Stimulated activated naive CD8-positive, alpha-beta T cell treated with anti-CD3 and anti-CD28 coated beads, Interleukin-15, amount 100 ng/mL, for 72 hours (primary cell): Measurements from ENCODE around the gene TUBB2B.

Source experiments
- ATAC-seq: fragments of 150-1000 bp; cut with Tn5 transposase; 2 replicates; pipeline ENCODE4 v1.10.0; 2021; ENCODE audit warnings: mild to moderate bottlenecking, moderate library complexity
- DNase-seq, 2 donors: peaks; one replicate each; pipeline ENCODE4 v3.0.0; 2021 to 2022
- H3K27ac Mint-ChIP-seq, 2 donors: one replicate each; pipeline ENCODE4 v1.8.0; 2022; ENCODE audit warnings: mild to moderate bottlenecking in 2 of 2, mixed read lengths in 2 of 2, moderate library complexity in 2 of 2
- H3K27me3 Mint-ChIP-seq: one replicate; pipeline ENCODE4 v1.8.0; 2022; ENCODE audit warnings: mixed read lengths
- H3K4me1 Mint-ChIP-seq: one replicate; pipeline ENCODE4 v1.8.0; 2022; ENCODE audit warnings: mild to moderate bottlenecking, mixed read lengths
- H3K4me3 Mint-ChIP-seq, 2 donors: one replicate each; pipeline ENCODE4 v1.8.0; 2022; ENCODE audit warnings: mild to moderate bottlenecking in 2 of 2, mixed read lengths in 2 of 2, moderate library complexity in 1 of 2
- H3K9me3 Mint-ChIP-seq, 2 donors: one replicate each; pipeline ENCODE4 v1.8.0; 2022; ENCODE audit warnings: mixed read lengths in 2 of 2

The TUBB2B gene

DNA sequence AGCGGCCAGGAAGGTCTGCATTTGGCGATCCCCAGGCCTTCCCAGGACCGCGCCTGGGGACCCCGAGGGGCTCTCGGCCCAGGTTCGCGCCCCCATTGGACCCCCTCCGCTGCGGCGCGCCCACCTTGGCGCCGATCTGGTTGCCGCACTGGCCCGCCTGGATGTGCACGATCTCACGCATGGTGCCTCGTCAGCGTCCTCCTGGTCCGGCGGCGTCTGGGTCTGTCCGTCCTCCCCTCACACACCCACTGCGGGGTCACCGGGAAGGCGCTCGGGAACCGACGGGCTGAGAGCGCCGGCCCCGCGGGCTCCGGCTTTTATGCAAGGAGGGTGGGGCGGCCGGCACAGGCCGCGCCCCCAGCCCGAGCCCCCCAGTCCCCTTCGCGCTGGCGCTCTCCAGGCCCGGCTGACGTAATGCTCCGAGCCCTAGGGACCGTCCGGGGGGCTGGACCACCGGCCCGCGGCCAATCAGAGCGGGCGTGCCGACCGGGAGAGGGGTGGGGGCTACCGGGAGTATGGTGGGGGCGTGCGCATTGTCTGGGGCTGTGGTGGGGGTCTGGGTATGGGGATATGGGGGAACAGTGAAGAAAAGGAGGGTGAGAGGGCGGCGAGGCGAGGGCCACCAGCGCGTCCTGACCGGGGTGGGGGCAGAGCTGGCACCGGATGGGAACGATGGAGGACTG lies at the start of gene TUBB2B:
Gene TUBB2B, minus strand, starts transcription at position 291 of the 683 bp plus-strand sequence. Its CDS starts 110 bp downstream, at position 181.
- Mint-ChIP-seq H3K9me3 (no peaks in the 10 kb centered on the region), H3K4me3 (peak within 1 kb of the TSS; percentile 82 to 91), H3K27ac (no peak within 1 kb of the TSS), H3K27me3 (peaks cover 88% of the 10 kb centered on the region), H3K4me1 (peaks cover 59% of the 10 kb centered on the region)
- ATAC-seq = peak; percentile 49
- DNase-seq = no peak

DNA sequence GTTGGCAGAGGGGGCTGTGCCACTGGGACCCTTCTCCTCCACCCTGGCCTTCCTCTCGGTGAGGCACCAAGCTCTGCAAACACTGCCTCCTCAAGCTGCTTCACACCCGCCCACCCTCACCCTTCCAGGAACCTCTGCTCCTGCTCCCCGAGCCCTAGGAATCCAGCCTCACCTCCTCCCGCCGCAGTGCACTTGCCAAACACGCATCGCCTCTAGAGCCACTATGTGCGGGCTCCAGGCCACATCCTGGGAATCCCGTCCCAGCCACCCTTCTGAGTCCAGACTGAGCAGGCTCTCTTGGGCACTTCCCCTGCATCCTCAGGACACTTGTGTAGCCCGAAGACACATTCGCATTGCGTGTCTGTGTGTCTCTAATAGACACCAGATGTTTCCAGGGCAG lies 49.8 kb upstream of the TUBB2B start:
- Mint-ChIP-seq H3K9me3 (no peaks in the 10 kb centered on the region), H3K27ac (no peak overlapping the region), H3K4me1 (peaks cover 8% of the 10 kb centered on the region), H3K4me3 (no peak overlapping the region), H3K27me3 (no peaks in the 10 kb centered on the region)
- DNase-seq (no peak), ATAC-seq (no peak)

GRCh38 chr6:3276174-3277167 lies 49.0 kb upstream of the TUBB2B start:
- Mint-ChIP-seq H3K4me1 (peaks cover 13% of the 10 kb centered on the region), H3K9me3 (no peaks in the 10 kb centered on the region), H3K27ac (peak overlapping the region in 1 of 2 donors; percentile 84), H3K27me3 (no peaks in the 10 kb centered on the region), H3K4me3 (no peak overlapping the region)
- ATAC-seq = no peak
- DNase-seq = no peak

DNA sequence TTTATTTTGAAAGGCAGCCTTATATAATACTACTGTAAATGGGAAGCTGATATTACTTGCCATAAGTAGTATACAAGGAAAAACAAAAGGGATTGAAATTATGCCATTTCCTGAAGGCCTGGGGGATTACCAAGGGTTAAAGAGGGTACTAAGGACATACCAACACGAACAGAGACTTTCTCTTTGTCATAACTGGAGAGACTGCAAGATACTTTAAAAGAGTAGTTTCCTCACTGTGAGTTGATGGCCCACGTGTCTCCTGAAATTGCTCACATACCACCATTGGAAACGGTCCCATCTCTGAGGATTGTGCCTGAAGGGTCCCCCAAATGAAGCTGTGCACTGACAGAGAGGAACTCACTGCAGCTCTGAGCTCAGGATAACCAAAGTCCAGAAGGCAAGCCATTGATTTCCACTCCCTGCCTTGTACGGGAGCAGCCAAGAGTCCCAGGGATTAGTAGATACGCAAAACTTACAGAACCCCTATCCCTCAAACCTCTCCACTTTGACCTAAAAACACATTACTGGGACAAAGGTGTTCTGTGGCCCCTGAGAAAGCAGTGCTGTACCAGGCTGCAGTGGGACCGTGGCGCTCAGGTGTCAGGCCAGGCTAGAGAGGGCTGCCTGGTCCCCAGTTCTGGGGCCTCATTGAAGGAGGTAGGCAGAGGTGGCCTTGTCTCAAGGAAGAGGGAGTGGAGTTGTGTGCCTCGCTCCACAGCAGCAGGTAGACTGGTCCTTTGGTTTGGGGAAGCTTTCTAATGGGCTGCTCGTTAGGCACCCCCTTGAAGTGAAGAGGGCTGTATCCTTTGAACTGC lies 46.5 kb upstream of the TUBB2B start:
- DNase-seq = no peak
- ATAC-seq = no peak
- peak overlapping the region; percentile 22 to 74 for H3K27ac Mint-ChIP-seq
- H3K4me1 Mint-ChIP-seq = peaks cover 20% of the 10 kb centered on the region
- H3K4me3 Mint-ChIP-seq = no peak overlapping the region
- no peaks in the 10 kb centered on the region for H3K9me3 Mint-ChIP-seq
- no peaks in the 10 kb centered on the region for H3K27me3 Mint-ChIP-seq

GRCh38 chr6:3272911-3273547 lies 45.6 kb upstream of the TUBB2B start:
- Mint-ChIP-seq H3K27ac (no peak overlapping the region), H3K4me1 (peaks cover 20% of the 10 kb centered on the region), H3K27me3 (no peaks in the 10 kb centered on the region), H3K4me3 (no peak overlapping the region), H3K9me3 (no peaks in the 10 kb centered on the region)
- DNase-seq (no peak), ATAC-seq (no peak)

- H3K4me3 Mint-ChIP-seq = no peak overlapping the region
- H3K27ac Mint-ChIP-seq = peak overlapping the region in 1 of 2 donors; percentile 37
- no peaks in the 10 kb centered on the region for H3K27me3 Mint-ChIP-seq
Measured at GRCh38 chr6:3271756-3272155, 44.3 kb upstream of the TUBB2B start.

DNA sequence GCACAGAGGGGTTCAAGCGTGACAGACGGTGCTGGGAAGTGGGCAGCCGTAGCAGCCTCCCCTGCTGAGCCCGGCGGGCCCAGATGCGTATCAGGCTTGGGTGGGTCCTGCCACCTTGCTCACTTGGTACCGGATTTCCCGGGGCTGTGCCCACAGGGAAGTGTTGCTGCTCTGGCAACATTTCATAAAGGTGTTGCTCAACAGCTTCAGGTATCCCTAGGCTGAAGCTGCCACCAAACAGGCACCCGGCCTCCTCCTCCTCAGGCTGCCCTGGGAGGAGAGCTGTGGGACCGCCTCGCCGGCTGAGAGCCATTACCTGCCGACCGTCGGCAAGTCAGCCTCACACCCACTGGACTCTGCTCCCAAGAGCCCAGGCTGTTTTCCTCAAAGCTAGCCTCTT lies 42.8 kb upstream of the TUBB2B start:
- Mint-ChIP-seq H3K9me3 (no peaks in the 10 kb centered on the region), H3K4me3 (no peak overlapping the region), H3K27me3 (no peaks in the 10 kb centered on the region), H3K27ac (no peak overlapping the region), H3K4me1 (peaks cover 27% of the 10 kb centered on the region)
- ATAC-seq (no peak), DNase-seq (no peak)

More at GRCh38 chr6:3271756-3272155, 44.3 kb upstream of the TUBB2B start:
- DNase-seq = no peak
- Mint-ChIP-seq H3K4me1 (peaks cover 20% of the 10 kb centered on the region), H3K9me3 (no peaks in the 10 kb centered on the region)
- ATAC-seq = no peak

GRCh38 chr6:3269281-3269975 lies 42.0 kb upstream of the TUBB2B start:
- peaks cover 34% of the 10 kb centered on the region for H3K4me1 Mint-ChIP-seq
- ATAC-seq (no peak), DNase-seq (no peak)
- no peaks in the 10 kb centered on the region for H3K9me3 Mint-ChIP-seq
- peak overlapping the region in 1 of 2 donors; percentile 28 for H3K27ac Mint-ChIP-seq
- H3K4me3 Mint-ChIP-seq = no peak overlapping the region
- H3K27me3 Mint-ChIP-seq = no peaks in the 10 kb centered on the region

GRCh38 chr6:3268680-3269079 lies 41.2 kb upstream of the TUBB2B start:
- Mint-ChIP-seq H3K27ac (peak overlapping the region in 1 of 2 donors; percentile 28), H3K4me1 (peaks cover 35% of the 10 kb centered on the region), H3K27me3 (no peaks in the 10 kb centered on the region), H3K4me3 (no peak overlapping the region), H3K9me3 (no peaks in the 10 kb centered on the region)
- DNase-seq (no peak), ATAC-seq (no peak)

DNA sequence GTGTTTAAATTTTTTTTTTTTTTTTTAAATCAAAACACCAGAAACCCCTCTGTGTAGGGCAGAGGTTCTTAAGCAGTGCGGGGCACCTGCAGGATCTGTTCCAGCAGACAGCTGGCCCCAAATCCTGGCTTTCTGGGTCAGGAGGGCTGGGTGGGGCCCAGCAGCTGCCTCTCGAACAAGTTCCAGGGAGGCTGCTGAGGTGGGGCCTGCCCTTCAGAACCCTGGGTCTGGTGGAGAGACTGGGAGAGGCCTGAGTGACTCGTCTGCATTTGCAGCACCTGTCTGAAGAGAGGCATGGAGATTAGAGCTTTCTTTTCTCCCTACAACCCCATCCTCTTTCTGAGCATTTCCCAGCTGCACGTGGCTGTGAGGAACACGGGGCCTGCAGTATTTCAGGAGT lies 39.7 kb upstream of the TUBB2B start:
- no peaks in the 10 kb centered on the region for H3K9me3 Mint-ChIP-seq
- H3K4me3 Mint-ChIP-seq = no peak overlapping the region
- DNase-seq = no peak
- H3K4me1 Mint-ChIP-seq = peaks cover 48% of the 10 kb centered on the region
- no peak overlapping the region for H3K27ac Mint-ChIP-seq
- no peak for ATAC-seq
- no peaks in the 10 kb centered on the region for H3K27me3 Mint-ChIP-seq

DNA sequence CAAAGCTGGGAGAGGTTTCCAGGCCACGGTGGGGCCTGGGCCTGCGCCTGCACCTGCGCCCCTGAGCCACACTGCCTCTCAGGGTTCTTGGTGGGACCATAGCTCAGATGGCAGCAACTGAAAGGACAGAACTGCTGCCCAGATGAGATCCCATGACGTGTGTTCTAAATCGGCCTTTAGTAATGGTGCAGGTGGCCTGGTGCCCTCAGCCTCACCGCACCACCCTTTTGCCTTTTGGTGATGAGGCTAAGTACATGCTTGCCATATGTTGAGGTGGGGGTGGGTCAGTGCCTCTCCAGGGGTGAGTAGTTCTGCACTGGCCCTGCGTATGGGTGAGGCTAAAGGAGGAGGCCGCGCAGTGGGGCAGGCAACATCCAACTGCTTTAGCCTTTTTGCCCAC lies 38.7 kb upstream of the TUBB2B start:
- no peak overlapping the region for H3K27ac Mint-ChIP-seq
- no peak for DNase-seq
- H3K27me3 Mint-ChIP-seq = no peaks in the 10 kb centered on the region
- H3K9me3 Mint-ChIP-seq = no peaks in the 10 kb centered on the region
- H3K4me1 Mint-ChIP-seq = peaks cover 51% of the 10 kb centered on the region
- ATAC-seq = no peak
- no peak overlapping the region for H3K4me3 Mint-ChIP-seq

DNA sequence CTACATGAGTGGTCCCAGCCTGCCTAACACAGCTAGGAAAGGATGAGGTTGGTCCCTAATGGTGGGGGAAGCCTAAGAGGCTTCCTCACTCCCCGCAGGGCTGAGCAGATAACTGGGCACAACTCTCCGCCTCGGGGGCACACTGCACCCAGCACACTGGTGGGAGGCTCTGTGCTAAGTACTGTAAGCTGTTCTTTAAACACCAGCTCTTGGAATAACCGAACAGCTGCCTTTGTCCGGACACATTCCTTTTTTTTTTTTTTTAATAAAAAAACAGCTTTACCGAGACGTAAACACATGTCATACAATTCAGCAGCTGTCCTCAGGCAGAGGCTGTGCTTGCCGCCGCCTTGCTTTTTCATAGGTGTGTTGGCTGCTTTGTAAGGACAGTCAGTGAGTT lies 38.2 kb upstream of the TUBB2B start:
- no peaks in the 10 kb centered on the region for H3K9me3 Mint-ChIP-seq
- no peak overlapping the region for H3K27ac Mint-ChIP-seq
- H3K27me3 Mint-ChIP-seq = no peaks in the 10 kb centered on the region
- peaks cover 51% of the 10 kb centered on the region for H3K4me1 Mint-ChIP-seq
- no peak overlapping the region for H3K4me3 Mint-ChIP-seq
- ATAC-seq (no peak), DNase-seq (no peak)

DNA sequence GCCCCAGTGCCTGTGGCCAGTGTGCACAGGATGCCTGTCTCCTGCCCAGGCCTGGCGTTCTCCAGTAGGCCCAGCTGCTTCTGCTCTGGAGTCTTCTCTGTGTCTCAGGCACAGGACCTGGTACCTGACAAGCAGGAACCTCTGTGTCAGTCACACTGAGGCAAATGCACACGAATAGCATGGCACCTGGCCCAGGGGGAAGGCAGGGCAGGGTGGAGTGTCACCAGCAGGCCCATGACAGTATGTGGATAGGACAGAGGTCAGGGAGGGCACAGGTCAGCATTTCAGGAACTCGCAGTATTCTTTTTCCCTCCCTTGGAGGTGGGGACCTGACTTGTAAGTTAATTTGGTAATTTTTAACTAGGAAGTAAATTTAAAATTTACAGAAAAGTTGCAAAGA lies 36.9 kb upstream of the TUBB2B start:
- Mint-ChIP-seq H3K4me1 (peaks cover 60% of the 10 kb centered on the region), H3K4me3 (no peak overlapping the region), H3K9me3 (no peaks in the 10 kb centered on the region), H3K27ac (peak overlapping the region in 1 of 2 donors; percentile 81), H3K27me3 (no peaks in the 10 kb centered on the region)
- DNase-seq = no peak
- ATAC-seq = no peak

DNA sequence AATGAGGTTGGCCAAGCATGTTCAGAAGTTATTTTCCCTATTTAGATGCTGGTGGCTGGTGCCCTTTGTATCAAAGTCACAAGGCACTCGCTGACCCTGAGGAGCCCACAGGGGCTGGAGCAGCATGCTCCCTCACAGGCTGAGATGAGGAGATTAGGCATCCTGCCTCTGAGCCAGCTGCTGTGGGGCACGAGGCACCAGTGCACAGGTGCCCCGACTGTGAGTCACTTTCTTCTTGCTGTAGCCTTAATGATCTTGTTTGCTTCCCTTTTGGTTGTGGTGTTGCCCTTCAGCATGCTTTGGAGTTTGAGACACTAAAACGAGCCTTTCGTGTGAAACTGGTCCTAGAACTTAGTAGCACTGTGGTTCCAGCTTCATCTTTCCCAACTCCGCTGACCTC lies 35.6 kb upstream of the TUBB2B start:
- no peaks in the 10 kb centered on the region for H3K27me3 Mint-ChIP-seq
- H3K4me1 Mint-ChIP-seq = peaks cover 60% of the 10 kb centered on the region
- ATAC-seq (no peak), DNase-seq (no peak)
- H3K27ac Mint-ChIP-seq = peak overlapping the region; percentile 9 to 36
- H3K4me3 Mint-ChIP-seq = no peak overlapping the region
- H3K9me3 Mint-ChIP-seq = no peaks in the 10 kb centered on the region
